Measurements from ENCODE around the gene ANKH. TPM values are rescaled to one million over a fixed set of nuclear protein-coding genes. Genes with fewer than 3 reads are reported as not detected.
A peak's percentile ranks its signal among the peaks of the same experiment; 100 is the strongest.

ANKH gene
- total RNA-seq, 2 donors from 2014 or later = 86.8 to 109 TPM

DNA sequence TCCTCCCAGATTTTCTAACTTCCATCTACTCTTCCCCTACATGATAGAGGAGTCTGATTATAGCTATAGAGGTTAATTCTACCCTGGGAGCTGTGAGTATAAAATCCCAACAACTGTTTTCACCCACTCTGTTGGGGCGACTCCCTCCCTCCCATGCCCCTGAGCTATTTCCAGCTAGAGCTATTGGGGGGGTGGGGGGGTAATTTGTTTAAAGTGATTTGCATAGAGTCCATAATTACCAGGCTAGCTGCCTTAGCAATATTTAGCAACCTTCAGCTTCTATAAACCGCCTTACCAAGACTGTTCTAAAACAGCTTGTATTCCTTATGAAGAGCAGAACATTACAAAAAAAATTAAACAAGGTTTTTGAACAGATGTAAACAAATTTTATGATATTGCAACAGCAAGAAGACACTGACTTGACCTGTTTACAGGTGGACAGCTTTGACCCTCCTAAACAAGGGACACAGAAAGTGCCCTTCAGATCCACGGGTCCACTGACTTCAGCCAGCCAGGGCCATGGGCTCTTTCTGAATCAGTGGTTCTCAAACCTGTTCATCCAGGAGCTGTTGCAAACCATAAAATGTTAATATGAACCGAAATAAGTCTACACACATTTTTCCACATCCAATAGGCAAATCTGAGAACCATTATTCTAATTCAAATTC is 108.9 kb downstream of the ANKH start:
- ATAC-seq (no peak), DNase-seq (no peak)
- Mint-ChIP-seq H3K4me3 (no peak overlapping the region), H3K36me3 (ENCODE audit: low read depth) (peaks cover 8% of the 10 kb centered on the region), H3K27ac (no peak overlapping the region), H3K4me1 (peaks cover 9% of the 10 kb centered on the region), H3K27me3 (no peaks in the 10 kb centered on the region)
- H3K9me3 ChIP-seq (ENCODE audit: control insufficient read depth, low read length, poor library complexity, severe bottlenecking) = no peaks in the 10 kb centered on the region

DNA sequence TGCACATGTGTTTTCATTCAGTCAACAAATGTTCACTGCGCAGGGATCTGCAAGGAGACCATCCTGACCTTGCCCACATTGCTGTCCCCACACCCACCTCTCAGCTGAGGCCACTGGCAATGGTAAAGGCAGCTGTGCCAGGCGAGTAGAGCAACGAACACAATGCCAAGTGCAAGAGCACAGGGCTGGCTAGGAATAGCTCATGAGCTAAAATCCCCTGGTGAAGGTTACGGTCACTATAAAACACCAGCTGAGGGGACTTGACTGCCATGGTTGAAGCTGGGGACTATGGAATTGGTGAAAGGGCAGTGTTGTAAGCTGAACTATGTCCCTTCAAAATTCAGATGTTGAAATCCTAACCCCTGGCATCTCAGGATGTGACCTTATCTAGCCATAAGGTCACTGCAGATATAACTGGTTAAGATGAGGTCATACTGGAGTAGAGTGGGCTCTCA is 111.0 kb downstream of the ANKH start:
- no peak overlapping the region for H3K4me3 Mint-ChIP-seq
- no peak for ATAC-seq
- no peak overlapping the region for H3K27ac Mint-ChIP-seq
- DNase-seq = no peak
- no peaks in the 10 kb centered on the region for H3K27me3 Mint-ChIP-seq
- peaks cover 8% of the 10 kb centered on the region for H3K4me1 Mint-ChIP-seq
- no peaks in the 10 kb centered on the region for H3K9me3 ChIP-seq (ENCODE audit: control insufficient read depth, low read length, poor library complexity, severe bottlenecking)
- H3K36me3 Mint-ChIP-seq (ENCODE audit: low read depth) = peaks cover 4% of the 10 kb centered on the region

DNA sequence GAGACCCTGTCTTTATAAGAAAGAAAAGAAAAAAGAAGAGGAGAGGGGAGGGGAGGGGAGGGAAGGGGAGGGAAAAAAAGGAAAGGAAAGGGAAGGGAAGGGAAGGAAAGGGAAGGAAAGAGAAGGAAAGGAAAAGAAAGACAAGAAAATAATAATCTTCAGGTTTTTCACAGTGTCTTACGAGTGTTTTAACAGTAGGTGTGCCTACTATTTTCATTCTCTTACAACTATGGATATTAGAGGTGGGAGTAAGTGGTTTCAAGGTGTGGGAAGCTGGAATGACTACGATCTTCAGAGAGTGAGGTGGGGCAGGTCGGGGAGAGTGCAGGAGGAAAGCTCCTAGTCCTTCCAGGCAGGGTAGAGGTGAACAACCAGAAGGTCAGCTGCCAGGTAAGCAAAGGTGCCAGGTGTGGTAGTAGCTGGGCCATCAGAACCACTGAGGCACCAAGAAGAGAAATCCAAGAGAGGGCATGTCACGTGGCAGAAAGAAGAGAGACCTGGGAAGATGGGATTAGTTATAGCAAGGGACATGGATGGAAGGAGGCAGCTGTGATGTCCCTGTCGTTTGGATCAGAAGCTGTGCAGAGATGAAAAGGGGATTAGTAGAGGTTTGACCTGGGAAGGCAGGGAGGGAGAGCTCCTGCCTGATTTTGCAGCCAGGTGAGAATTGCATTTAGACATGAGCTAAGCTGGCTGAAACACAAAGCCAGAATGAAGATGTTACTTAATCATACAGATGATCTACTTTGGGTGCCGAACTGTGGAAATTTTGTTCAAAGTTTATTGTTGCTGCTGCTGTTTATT is 111.6 kb downstream of the ANKH start:
- Mint-ChIP-seq H3K4me1 (peaks cover 8% of the 10 kb centered on the region), H3K36me3 (ENCODE audit: low read depth) (peaks cover 4% of the 10 kb centered on the region), H3K27ac (peak overlapping the region; percentile 81), H3K27me3 (no peaks in the 10 kb centered on the region), H3K4me3 (no peak overlapping the region)
- DNase-seq (no peak), ATAC-seq (no peak)
- H3K9me3 ChIP-seq (ENCODE audit: control insufficient read depth, low read length, poor library complexity, severe bottlenecking) = no peaks in the 10 kb centered on the region

DNA sequence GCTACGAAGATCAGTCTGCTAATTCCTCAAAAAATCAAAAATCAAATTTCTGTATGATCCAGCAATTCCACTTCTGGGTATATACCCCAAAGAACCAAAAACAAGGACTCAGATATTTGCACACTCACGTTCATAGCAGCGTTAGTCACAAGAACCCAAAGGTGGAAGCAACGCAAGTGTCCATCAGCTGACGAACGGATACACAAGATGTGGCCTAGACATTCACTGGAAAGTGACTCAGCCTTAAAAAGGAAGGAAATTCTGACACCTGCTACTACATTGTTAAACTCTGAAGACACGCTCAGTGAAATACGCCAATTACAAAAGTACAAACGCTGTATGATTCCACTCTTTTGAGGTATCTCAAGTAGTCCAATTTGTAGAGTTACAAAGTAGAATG is 113.7 kb downstream of the ANKH start:
- ATAC-seq = no peak
- Mint-ChIP-seq H3K4me1 (peaks cover 8% of the 10 kb centered on the region), H3K4me3 (no peak overlapping the region), H3K36me3 (ENCODE audit: low read depth) (peaks cover 10% of the 10 kb centered on the region), H3K27ac (no peak overlapping the region), H3K27me3 (no peaks in the 10 kb centered on the region)
- DNase-seq = no peak
- no peaks in the 10 kb centered on the region for H3K9me3 ChIP-seq (ENCODE audit: control insufficient read depth, low read length, poor library complexity, severe bottlenecking)

DNA sequence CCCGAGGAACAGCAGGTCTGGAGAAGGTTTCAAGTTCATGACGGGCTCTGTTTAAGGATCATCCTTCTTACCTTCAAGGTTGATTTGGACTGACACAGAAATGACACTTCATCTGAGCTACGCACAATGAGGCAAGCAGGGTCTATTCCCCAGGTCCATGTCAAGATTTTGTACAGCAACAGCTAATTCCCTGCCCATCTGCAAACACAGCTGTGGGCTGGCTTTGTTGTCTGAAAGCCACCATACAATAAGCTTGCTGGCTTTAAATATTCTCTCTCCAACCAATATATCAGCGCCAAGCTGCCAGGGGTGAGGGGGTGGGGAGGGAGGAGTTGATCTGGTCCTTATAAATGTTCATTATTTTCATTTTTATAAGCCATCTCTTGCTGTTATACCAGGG is 115.1 kb downstream of the ANKH start:
- H3K9me3 ChIP-seq (ENCODE audit: control insufficient read depth, low read length, poor library complexity, severe bottlenecking) = no peaks in the 10 kb centered on the region
- H3K27ac Mint-ChIP-seq = no peak overlapping the region
- no peak for DNase-seq
- no peak for ATAC-seq
- peaks cover 11% of the 10 kb centered on the region for H3K36me3 Mint-ChIP-seq (ENCODE audit: low read depth)
- H3K4me3 Mint-ChIP-seq = no peak overlapping the region
- H3K4me1 Mint-ChIP-seq = peaks cover 11% of the 10 kb centered on the region
- H3K27me3 Mint-ChIP-seq = no peaks in the 10 kb centered on the region

DNA sequence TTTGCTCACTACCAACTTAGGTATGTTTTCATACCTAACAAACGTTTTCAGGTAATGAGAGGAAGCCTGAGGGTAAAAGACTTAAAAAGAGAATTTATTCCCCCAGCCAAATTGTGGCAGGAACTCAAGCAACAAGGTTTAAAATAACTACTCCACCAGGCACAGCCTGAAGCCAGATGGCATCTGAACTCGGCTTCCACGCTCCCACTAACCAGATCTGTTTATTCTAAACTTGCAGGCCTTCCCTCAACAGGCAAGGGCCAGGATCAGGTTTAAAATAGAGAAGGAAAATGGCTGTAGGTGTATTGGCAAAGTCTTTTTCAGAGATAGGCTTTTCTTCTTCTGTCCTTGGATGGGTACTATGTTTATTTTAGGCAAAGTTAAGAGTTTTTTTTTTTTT is 117.6 kb downstream of the ANKH start:
- DNase-seq (no peak), ATAC-seq (no peak)
- peaks cover 11% of the 10 kb centered on the region for H3K36me3 Mint-ChIP-seq (ENCODE audit: low read depth)

DNA sequence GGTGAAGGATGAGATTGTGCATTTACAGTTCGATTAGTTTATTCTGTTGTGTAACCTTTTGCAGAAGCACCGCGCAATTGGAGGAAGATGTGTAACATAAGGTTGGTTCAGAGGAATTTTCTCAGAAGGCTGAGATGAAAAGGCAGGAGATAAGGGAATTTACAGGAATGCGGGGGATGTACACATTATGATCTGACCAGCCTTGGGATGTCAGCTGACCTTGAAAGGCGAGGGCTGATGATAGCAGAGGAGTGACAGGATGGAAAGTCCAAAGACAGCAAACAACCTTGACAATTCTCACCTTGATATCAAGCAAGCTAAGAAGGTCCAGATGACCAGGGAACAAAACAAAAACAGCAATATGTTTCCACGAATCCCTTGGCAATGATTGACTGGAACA is 118.3 kb downstream of the ANKH start:
- H3K27me3 Mint-ChIP-seq = no peaks in the 10 kb centered on the region
- H3K36me3 Mint-ChIP-seq (ENCODE audit: low read depth) = peaks cover 11% of the 10 kb centered on the region
- no peak for DNase-seq
- H3K27ac Mint-ChIP-seq = peak overlapping the region; percentile 46
- H3K4me3 Mint-ChIP-seq = no peak overlapping the region
- no peak for ATAC-seq
- H3K4me1 Mint-ChIP-seq = peaks cover 6% of the 10 kb centered on the region
- H3K9me3 ChIP-seq (ENCODE audit: control insufficient read depth, low read length, poor library complexity, severe bottlenecking) = no peaks in the 10 kb centered on the region

More for the DNA sequence above, 117.6 kb downstream of the ANKH start:
- H3K9me3 ChIP-seq (ENCODE audit: control insufficient read depth, low read length, poor library complexity, severe bottlenecking) = no peaks in the 10 kb centered on the region
- H3K27me3 Mint-ChIP-seq = no peaks in the 10 kb centered on the region
- no peak overlapping the region for H3K4me3 Mint-ChIP-seq
- H3K4me1 Mint-ChIP-seq = peaks cover 6% of the 10 kb centered on the region
- no peak overlapping the region for H3K27ac Mint-ChIP-seq

DNA sequence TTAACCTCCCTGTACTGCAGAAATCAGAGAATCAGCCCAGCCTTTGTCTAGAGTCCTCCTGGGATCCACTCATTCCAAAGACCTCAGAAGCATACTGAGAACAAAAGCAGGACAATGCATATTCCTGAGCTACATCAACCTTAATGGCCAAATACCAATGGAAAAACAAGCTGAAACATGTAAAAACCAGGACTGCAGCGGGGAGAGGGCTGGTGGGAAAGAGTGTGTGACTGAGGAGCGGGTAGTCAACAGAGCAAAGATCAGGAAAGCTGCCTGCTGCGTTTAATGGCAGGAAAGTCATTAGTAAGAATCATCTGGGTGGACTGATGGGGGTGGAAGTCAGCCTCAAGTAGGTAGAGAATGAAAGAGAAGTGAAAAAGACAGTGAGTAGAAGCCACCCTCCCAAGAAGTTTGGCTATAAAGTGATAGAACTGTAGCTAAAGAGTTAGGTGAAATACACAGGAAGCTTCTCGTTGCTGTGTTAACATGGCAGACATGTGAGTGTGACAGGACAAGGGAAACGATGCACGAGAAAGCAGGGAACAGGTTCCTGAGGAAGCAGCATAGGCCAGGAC is 119.0 kb downstream of the ANKH start:
- Mint-ChIP-seq H3K4me1 (peaks cover 6% of the 10 kb centered on the region), H3K4me3 (no peak overlapping the region), H3K27me3 (no peaks in the 10 kb centered on the region), H3K27ac (peak overlapping the region; percentile 46), H3K36me3 (ENCODE audit: low read depth) (peaks cover 11% of the 10 kb centered on the region)
- no peak for ATAC-seq
- H3K9me3 ChIP-seq (ENCODE audit: control insufficient read depth, low read length, poor library complexity, severe bottlenecking) = no peaks in the 10 kb centered on the region
- no peak for DNase-seq

DNA sequence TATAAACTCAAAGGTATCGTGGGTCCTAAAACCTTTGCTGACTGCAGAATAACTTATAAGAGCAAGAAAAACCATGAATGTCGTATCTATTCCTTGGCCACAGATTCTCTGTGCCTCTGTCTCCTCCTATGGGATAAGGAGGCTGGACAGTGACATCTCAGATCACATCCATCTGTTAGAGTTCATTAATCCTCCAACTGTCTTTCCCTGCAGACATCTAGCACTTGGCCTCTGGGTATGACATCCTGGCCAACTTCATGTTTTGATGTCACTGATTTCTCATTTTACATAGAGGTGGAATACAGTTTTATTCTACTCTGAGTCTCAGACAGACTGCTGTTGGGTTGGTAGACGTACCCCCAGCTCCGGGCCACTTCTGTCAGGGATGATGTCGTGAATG is 120.9 kb downstream of the ANKH start:
- ATAC-seq (no peak), DNase-seq (no peak)
- Mint-ChIP-seq H3K4me3 (no peak overlapping the region), H3K27me3 (no peaks in the 10 kb centered on the region), H3K4me1 (peaks cover 4% of the 10 kb centered on the region), H3K36me3 (ENCODE audit: low read depth) (peaks cover 11% of the 10 kb centered on the region), H3K27ac (peak overlapping the region; percentile 75)
- no peaks in the 10 kb centered on the region for H3K9me3 ChIP-seq (ENCODE audit: control insufficient read depth, low read length, poor library complexity, severe bottlenecking)

DNA sequence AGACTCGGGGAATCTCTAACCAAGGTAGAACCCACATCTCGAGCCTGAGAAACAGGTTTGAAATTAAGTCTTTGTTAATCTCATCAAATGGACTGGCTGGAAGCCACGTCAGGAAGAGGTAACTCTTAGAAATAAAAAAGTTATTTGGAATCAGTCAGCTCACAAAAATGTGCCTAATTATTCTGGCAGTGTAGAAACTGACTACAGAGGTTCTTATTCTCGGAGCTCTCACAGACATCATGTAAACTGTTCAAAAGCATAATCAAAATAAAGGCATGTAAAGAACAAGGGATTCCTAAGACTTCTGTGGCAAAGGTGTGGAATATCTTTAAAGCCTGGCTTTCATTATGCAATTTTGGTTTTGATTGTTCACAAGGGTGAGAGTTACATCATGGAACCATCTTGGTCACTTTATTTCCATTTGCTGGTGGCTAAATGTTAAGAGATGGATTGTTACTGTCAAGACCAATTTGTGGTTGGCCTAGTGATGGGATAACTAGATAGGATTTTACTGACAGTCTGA is 121.9 kb downstream of the ANKH start:
- no peak for ATAC-seq
- Mint-ChIP-seq H3K27me3 (no peaks in the 10 kb centered on the region), H3K4me3 (no peak overlapping the region), H3K27ac (no peak overlapping the region), H3K36me3 (ENCODE audit: low read depth) (peaks cover 11% of the 10 kb centered on the region), H3K4me1 (peaks cover 5% of the 10 kb centered on the region)
- no peaks in the 10 kb centered on the region for H3K9me3 ChIP-seq (ENCODE audit: control insufficient read depth, low read length, poor library complexity, severe bottlenecking)
- no peak for DNase-seq

DNA sequence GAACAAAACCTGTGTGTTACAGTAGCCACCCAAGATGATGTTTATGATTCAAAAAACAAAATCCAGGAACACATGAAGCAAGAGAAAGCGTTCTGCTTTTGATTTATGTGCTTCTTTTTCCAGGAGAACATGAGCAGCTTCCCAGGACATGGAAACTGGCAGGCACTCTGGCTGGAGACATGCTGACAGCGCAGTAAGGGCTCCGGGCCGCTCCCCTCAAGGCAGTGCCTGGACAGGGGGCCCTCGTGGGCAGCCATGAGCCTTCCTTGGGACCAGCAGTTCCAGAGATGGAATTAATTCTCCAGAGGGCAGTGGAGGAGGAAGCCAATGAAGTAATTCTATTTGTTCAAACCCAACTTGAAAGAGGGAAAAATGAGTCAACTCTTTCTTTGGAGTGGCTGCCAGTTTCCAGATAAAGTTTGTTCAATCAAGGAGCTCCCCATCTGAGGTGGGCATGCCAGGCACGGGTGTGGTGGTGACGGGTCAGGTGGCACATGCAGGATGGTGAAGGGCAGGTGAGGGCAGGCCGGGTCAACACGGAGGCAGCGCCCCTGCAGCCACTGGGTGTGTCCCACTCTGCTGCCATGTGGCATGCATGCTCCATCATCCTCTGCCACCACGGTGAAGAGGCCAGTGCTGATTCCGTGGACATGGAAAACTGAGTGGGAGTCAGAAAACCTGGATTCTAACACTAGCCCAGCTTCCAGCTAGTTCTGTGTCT is 123.2 kb downstream of the ANKH start:
- no peaks in the 10 kb centered on the region for H3K9me3 ChIP-seq (ENCODE audit: control insufficient read depth, low read length, poor library complexity, severe bottlenecking)
- DNase-seq = no peak
- H3K36me3 Mint-ChIP-seq (ENCODE audit: low read depth) = peaks cover 12% of the 10 kb centered on the region
- H3K4me1 Mint-ChIP-seq = peaks cover 10% of the 10 kb centered on the region
- no peaks in the 10 kb centered on the region for H3K27me3 Mint-ChIP-seq
- H3K4me3 Mint-ChIP-seq = no peak overlapping the region
- H3K27ac Mint-ChIP-seq = peak overlapping the region; percentile 51
- no peak for ATAC-seq

DNA sequence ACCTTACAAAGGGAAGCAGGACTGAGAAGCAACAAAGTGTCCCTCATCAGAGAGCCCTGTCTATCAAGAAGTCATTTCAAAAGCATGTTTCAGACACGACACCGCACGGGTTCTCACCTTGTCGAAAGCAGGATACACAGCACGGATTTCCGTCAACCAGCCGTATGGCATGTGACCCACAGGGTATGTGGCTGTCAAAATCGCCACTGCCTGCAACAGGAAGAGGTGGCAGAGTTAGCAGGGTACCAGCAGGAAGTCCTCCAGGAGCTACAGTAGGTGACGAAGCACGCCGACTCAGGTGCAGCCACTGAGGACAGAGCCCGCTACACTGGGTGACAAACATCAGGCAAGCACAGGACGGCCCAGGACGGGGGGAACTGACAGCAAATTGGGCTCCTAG is 125.8 kb downstream of the ANKH start:
- no peak overlapping the region for H3K4me3 Mint-ChIP-seq
- peak overlapping the region; percentile 85 for H3K27ac Mint-ChIP-seq
- H3K36me3 Mint-ChIP-seq (ENCODE audit: low read depth) = peaks cover 9% of the 10 kb centered on the region

DNA sequence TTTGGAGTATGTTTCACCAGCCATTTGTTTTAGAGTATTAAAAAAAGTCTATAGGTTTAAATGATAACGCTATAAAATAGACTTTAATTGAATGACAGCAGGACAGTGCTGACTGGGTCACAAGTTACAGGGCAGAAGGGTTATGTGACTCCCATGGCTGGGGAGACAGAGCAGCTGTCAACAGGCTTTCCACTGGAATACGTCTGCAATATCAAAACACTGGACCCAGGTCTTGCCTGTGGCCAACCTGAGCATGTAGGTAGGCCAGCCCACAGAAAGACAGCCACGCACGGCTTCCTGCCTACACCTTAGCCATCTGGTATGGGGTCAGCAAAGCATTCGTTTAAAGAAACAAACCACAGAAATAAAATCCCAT is 126.4 kb downstream of the ANKH start:
- H3K27me3 Mint-ChIP-seq = no peaks in the 10 kb centered on the region
- H3K4me3 Mint-ChIP-seq = no peak overlapping the region
- H3K36me3 Mint-ChIP-seq (ENCODE audit: low read depth) = peaks cover 8% of the 10 kb centered on the region
- H3K9me3 ChIP-seq (ENCODE audit: control insufficient read depth, low read length, poor library complexity, severe bottlenecking) = no peaks in the 10 kb centered on the region
- H3K27ac Mint-ChIP-seq = no peak overlapping the region
- DNase-seq = no peak
- H3K4me1 Mint-ChIP-seq = peaks cover 7% of the 10 kb centered on the region
- ATAC-seq = no peak

More for the DNA sequence above, 125.8 kb downstream of the ANKH start:
- H3K4me1 Mint-ChIP-seq = peaks cover 7% of the 10 kb centered on the region
- H3K9me3 ChIP-seq (ENCODE audit: control insufficient read depth, low read length, poor library complexity, severe bottlenecking) = no peaks in the 10 kb centered on the region
- H3K27me3 Mint-ChIP-seq = no peaks in the 10 kb centered on the region
- ATAC-seq (no peak), DNase-seq (no peak)

Data from T-helper 17 cell (primary cell).